GM18870 (cell line): ENCODE measurements around the gene TBX4.

ENCODE experiments used
- ATAC-seq: cut with Tn5 transposase; IDR thresholded peaks from one replicate; pipeline ENCODE4 v1.9.1; 2021; ENCODE audit warnings: moderate library complexity; ENCODE audit not compliant: unreplicated experiment

The TBX4 gene

DNA sequence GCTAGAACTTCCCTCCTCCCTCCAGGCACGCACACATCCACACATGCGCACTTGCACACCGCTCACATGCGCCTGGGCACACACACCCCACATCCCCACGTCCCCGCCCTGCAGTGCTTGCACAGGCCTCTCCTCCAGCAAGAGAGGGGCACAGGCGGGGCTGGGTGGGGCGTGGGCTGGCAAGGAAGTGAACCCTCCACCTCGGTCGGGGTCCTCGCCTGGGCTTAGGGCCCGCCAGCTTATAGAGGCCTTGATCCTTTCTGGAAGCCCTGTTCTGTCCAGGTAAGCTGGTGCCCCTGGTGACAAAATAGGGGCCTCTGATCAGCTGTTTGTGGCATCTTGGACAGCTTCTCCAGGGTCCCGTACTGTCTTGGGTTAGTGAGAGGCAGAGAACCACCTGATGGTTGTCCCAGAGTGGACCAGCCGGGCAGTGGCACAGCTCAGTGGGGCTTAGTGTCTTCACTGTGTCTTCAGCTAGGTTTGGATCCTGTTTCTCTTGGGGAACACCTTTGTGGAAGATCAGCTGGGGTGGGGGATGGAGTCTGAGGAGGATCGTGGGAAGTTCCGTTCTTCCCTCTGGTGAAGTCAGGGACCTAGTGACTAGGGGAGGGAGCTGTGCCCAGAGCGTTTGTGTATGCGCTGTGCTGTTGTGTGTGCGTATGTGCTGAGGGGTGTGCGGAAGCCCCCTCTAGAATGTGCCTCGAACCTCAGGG, 12.1 kb downstream of the TBX4 start:
- ATAC-seq: no peak

DNA sequence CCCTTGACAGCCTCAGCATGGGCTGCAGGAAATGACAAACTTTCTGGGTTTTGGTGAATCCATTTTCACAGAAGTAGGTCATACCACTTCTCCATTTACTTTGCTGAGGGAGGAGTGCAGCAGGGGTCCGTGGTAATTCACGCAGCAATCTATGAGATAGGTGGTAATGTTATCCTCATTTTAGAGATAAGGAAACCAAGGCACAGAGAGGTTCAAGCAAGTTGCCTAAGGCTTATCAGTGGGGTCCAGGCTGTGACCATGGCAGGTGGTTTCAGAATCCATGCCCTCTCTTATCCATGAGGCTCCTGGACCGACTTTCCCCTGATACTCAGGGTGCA, 12.6 kb downstream of the TBX4 start:
- ATAC-seq: no peak

DNA sequence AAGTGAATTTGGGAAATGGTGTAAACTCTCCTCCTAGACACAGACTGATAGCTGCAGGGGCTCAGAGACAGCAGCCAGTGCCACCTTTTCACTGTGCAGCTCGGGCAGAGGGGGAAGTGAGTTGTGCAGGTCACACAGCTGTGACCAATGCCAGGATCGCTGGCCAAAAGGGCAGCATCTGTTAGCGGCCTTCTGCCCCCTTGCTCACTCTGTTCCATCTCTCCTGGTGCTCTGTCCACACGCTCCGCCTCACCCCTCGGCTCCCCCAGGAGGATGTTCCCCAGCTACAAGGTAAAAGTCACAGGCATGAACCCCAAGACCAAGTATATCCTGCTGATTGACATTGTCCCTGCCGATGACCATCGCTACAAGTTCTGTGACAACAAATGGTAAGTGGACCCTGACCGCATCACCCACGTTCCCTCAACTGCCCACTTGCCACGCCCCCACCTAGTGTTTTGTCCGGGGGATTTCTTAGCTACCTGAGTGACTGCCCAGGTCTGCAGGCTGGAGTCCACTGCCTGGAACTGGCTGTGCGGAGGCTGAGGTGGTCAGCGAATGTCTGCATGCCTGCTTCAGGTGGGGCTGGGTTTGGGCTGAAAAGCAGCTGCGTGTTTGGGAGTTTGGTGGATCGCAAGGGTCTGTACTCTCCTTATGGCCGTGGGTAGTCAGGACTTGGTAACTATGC, 13.5 kb downstream of the TBX4 start:
- ATAC-seq: no peak

DNA sequence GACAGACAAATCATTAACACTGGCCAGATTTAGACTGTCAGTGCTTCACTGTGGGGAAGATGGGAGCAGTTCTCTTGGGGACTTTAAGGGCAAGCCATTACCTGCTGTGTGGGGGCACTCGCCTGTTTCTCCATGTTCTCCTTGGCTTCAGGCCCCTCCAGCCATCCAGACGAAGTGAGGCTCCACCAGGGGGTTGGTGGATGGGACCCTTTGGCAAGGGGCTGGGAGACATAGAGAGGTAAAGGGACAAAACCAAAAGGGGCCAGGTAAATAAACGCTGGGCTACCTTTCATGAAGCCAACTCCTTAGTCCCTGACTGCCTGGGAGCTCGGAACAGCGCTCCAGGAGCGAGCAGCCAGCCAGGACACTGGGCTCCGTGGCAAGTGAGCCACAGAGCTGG, 14.0 kb downstream of the TBX4 start:
- no peak for ATAC-seq

DNA sequence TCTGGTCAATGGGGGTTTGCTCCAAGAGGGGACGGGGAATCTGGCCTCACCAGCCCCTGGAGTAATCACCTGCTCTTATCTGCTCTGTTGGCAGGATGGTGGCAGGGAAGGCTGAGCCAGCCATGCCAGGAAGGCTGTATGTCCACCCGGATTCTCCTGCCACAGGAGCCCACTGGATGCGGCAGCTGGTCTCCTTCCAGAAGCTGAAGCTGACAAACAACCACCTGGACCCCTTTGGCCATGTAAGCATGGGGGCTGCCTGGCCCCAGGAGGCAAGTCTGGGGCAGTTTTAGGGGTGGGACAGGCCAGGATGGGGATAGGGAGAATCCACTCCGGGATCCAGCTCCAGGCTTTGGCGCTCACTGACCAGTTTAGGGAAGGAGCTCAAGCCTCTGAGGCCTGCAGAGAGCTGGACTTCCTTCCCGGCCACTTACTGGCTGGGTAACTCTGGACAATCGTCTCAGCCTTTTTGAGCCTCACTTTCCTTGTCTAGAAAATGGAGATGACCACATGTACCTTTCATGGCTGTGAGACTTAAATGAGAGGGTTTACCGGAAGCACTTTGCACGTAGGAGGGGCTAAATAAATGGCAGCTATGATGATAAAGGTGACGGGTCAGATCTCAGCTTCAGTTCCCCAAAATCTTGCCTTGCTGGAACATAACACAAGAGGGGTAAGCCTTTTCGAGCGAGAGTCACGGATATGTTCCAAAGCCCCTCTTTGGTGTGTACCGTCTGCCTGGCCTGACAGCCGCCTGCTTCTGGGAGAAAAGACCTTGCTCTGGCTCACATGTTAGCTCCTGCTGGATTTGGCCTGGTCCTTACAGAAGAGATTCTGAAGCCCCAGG, 15.4 kb downstream of the TBX4 start:
- no peak for ATAC-seq

DNA sequence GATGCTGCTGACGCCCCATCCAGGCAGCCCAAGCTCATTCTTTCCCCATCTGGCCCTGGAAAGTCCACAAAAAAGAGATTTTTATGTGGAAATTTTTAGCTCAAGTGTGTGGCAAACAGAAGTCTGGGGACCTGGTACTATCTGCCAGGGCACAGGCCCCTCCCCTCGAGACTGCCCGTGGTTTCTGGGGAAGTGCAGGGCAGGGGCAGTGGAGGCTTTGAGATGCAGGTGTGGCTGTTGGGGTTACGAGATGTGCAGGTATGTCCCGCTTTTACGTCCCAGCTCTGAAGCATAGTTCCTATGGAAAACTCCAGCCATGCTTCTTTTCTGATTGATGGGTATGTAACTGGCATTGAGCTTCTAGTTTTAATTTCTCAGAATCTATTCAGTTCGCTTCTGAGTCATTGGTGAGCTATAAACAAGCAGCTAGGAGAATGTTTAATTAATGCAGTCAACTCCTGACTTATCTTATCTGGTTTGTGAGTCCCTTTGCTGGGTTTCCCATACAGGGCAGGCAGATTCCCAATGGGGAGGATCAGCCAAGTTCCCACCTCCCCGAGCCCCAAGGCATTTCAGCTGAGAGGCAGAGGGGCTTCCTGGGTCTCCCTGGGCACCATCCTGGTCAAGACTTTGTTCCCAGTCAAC, 16.2 kb downstream of the TBX4 start:
- ATAC-seq: no peak

DNA sequence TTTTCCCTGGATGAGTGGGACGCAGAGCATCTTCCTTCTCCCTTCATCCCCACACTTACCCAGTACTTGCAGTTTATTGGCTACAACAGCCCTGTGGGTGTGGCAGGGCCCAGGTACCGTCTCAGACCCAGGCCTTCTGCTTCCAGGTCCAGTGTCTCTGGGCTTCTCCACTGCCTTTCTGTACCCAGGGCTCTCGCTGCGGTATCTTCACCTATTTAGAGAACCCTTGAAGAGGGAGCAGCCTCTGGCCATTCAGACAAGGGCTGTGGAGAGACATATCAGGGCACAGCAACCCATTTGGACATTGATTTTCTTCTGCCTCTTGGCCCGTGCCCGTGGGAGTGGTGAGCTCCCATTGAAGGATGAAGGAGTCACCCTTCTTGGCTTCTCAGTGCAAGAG, 17.3 kb downstream of the TBX4 start:
- no peak for ATAC-seq

DNA sequence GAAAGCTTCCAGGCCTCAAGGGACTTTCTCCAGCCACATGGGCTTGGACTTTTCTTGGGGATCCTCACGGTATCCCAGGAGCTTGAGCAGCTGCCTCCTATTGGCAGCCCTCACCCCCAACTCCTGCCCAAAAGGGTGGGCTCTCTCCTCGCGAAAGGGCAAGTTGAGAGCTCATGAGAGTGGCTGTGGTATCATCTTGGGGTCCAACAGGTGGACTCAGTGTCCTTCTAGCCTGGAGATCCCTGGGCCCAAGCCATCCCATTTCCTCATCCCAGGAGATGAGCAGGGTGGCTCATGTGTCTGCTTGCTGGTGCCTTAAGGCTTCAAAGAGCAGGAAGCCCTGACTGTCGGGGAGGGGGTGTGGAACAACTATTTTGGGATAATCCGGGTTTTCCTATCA, 17.7 kb downstream of the TBX4 start:
- ATAC-seq: no peak

DNA sequence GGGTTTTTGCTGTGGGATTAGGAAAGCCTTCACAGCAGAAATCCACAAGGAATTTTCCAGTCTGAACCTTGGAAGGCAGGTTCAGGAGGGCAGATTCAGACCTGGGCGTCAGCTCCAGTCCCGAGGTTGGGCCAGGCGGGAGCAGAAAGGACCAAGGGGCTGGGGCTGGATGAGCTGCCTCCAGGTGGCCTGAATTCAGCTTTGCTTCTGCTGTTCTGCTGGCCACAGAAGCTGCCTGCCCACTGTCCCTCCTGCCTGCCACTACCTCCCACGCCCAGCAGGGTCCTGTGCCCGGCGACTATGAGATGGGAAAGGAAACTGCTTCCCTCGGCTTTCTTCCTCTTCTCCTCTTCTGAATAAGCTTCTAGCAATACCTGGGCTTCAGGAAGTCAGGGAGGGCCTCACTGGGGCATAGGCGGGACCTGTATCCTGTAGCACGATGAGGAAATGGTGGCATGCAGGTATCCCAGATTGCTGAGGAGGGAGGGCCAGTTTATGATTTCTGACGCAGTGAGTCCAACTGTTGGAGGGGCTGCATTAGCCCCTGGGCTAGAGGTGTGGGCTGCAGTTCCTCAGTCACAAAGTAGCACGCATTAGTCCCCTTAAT, 18.4 kb downstream of the TBX4 start:
- ATAC-seq: no peak

DNA sequence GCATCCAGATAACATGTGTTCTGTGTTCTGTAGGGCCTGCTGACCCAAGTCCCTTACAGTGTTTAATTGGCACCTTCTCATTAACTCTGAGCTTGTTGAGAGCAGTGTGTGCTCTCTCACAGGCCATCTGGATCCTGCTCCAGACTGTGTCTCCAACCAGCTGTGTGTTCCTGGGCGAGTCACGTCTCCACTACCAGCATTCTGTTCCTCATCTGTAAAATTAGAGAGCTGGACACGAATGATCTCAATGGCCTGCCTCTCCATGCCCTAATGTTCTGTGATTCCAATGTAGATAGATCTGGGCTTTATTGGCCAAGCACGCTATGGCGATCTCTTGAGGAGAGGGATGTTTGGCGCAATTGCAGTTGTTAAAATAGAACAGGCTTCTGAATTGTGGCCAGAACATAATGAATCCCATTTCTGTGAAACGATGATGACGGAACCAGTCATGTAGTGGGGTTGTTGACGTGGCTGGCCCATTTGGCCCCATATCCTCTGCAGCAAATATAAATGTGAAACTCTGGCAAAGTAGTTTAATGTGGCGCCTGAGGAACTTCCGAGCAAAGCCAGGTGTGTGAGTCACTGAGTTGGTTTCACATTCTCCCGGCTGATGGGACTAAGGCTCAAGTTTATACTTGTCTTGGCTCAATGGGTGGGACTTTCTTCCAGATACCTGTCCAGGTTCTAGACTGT, 22.2 kb downstream of the TBX4 start:
- no peak for ATAC-seq

DNA sequence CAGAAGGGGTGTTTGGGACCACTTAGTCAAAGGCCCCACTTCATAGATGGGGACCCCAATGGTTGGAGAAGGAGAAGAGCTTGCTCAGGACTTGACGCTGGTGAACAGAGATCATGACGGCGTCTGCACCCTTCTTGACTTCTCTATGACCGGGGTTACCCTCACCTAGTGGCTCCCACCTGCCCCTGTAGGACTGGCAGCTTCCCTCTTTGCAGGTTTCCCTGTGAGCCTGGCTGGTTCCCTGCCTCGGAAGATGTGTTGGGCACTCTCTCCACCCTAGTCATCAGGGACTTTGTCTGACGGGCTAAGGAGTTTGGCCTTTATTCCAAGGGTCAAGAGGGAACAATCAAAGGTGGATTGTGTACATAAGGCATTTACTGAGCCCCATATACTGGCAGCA, 22.7 kb downstream of the TBX4 start:
- no peak for ATAC-seq

DNA sequence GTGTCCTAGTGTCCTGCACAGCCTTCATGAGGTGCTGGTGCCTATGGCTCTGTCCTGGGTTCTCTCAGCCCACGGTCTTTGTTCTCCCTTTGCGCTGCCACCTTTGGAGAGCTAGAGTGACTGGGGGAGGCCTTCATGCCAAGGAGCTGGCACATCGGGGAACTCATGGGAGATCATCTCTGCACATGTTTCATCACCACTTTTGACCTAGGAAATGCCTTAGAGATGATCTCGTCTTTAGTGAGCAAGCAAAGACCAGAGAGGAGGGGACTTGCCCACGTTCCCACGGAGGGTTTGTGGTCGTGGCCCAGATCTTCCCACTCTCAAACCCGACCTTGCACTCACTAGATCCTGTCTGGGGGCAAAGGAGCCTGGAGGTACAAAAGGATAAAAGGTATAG, 23.5 kb downstream of the TBX4 start:
- no peak for ATAC-seq

DNA sequence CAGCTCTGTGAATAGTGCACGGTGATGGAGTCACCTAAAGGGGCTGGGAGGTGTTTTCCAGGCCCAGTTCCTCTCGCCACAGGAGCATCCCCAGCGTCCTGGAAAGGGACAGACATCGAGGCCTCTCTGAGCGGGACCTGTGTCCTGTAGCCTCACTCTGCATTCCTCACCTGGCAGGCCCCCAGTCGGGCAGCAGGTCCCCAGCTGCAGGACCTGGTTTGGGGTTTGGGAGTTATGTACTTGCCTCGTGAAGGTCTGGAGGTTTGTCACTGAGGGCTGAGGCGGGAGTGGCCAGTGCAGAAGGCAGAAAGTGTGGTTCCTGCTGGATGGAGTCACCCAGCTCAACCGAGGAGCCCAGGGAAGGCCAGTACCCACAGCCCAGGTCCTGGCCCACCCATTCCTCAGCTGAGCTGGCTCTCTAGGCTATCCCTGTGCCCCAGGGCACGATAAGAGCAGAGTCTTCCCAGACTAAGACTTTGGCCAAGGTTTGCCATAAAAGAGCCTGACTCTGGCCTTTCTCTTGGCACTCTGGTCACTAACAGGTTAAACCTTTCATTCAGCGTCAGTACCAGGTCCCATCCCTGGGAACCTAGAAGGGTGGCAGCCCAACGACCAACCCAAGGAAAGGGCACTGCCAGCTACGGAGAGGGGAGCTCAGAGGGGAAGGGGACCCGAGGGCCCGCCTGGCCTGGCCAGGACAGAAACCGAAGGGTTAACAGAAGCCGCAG, 24.4 kb downstream of the TBX4 start:
- no peak for ATAC-seq

DNA sequence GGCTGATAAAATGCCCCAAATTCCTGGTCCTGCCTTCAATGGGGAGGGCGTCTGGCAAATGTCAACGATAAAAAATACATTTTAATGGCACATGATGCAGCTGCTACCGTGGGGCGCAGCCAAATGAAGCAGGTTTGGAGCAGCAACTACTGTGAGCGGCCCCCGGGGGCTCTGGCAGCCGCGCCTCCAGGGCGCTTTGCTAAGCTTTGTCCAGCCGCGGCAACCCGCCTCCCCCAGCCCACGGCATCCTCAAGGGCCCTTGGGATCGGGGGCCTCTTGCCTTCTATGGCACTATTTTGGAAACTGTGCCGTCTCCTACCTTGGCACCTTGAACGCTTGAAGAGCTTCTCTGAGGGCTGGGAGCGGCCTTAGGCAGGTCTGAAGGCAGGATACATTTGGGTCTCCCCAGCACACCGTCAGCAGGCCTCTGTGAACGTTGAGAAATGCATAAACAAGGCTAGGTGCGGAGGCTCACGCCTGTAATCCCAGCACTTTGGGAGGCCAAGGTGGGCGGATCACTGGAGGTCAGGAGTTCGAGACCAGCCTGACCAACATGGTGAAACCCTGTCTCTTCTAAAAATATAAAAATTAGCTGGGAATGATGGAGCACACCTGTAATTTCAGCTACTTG, 25.1 kb downstream of the TBX4 start:
- ATAC-seq: no peak

DNA sequence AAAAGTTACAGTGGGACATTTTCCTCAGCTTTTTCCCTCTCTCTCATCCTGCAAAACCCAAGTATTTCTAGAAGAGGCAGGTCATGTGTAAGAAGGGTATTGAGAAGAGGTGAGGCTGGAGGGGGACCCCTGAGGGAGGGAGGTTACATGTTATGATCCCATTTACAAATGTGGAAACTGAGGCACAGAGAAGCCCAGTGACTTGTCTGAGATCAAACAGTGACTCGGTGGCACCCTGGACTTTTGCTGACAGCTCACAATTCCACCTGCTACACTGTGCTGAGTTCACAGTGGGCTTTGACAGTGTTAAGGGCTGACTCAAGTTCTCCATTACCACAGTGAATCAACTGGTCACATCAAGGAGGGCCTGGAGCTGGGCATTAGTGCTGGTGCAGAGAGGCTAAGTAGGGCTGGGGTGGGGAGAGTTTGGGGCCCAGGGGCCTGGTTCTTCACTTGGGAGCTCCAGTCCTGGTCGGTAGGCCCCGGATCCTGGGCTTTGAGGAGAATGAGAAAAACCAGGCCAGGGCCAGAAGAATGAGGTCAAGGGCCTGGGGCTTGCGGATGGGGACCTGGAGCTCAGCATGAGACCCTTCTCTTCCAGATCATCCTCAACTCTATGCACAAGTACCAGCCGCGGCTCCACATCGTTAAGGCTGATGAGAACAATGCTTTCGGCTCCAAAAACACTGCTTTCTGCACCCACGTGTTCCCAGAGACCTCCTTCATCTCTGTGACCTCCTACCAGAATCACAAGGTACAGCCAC, 26.0 kb downstream of the TBX4 start:
- no peak for ATAC-seq

DNA sequence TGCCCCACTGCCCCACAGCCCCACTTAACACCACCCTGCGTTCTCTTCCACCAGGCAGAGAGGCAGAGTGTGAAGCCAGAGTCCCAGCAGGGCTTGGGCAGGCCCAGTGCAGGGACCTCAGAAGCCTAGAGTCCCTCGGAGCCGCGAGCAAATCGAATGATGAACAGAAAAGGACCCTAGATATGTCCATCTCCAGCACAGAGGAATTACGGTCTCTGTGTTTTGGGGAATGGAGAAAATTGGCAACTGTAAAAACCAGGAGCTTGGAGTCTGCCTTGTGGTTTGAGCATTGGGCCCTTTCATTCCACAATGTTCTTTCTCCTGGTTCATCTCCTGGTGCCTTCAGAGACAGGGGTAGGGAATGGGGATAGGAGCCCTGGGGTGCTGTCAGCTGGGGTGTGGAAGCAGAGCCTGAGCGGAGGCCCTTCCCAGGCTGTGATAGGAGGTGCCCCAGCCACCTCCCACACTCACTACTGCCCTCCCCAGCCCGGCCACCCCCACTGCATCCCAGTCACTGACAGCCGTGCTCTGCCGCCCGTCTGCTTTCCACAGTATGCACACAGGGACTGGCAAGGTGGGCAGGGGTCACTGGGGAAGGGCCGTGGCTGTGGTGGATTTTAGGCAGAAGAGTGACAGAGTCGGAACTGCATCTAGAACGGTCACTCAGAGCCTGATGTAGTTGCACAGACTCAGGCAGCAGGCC, 26.7 kb downstream of the TBX4 start:
- no peak for ATAC-seq

DNA sequence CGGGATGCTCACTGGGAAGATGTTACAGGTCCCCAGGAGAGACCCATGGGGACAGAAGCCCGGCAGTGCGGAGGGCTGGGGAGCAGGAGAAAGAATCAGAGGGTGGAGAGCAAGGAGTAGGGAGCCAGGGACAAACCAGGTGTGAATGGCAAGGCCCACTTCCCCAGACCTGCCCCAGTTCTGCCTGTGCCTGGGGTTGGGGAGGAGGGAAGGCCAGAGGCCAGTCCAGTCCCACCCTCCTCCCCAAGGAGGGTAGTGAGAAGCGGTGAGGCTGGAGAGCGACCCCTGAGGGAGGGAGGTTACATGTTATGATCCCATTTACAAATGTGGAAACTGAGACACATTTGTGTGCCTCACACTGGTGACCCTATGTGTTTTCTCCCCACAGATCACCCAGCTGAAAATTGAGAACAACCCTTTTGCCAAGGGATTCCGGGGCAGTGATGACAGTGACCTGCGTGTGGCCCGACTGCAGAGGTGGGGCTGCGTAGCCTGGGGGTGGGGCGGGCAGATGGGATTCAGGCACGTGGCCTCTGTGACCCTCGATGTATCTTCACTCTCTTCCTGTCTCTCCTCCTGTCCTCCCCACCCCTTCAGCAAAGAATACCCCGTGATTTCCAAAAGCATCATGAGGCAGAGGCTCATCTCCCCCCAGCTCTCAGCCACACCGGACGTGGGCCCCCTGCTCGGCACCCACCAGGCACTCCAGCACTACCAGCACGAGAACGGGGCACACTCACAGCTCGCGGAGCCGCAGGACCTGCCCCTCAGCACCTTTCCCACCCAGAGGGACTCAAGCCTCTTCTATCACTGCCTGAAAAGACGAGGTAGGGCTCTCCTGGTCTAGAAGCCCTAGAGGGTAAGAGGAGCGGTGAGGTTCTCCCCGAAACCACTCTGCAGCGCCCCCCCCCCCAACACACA, 27.5 kb downstream of the TBX4 start:
- ATAC-seq: no peak
